HG02623 (cell line): ENCODE measurements around the gene DHX30.
"Not testable (repeated sequence)": the region's sequence is repeated elsewhere in the genome, so short reads cannot be mapped to it uniquely, and the experiment has no call there.

Experiments used
- ATAC-seq: cut with Tn5 transposase; IDR thresholded peaks from one replicate; pipeline ENCODE4 v1.9.1; 2021; ENCODE audit warnings: moderate library complexity; ENCODE audit not compliant: unreplicated experiment

DHX30 gene

GRCh38 chr3:47802734-47803479, at the start of gene DHX30:
DHX30 (plus strand) TSS chr3:47803138; CDS start chr3:47810684, 7,546 bp downstream.
- ATAC-seq: peak; percentile 88

GRCh38 chr3:47758261-47759025, 44.5 kb upstream of the DHX30 start:
- no peak for ATAC-seq

GRCh38 chr3:47760207-47760606, 42.7 kb upstream of the DHX30 start:
- ATAC-seq: not testable (repeated sequence)

GRCh38 chr3:47761046-47761445, 41.9 kb upstream of the DHX30 start:
- no peak for ATAC-seq

- ATAC-seq: no peak
Measured at GRCh38 chr3:47762233-47762632, 40.7 kb upstream of the DHX30 start.

GRCh38 chr3:47766186-47766585, 36.8 kb upstream of the DHX30 start:
- no peak for ATAC-seq

GRCh38 chr3:47772047-47772446, 30.9 kb upstream of the DHX30 start:
- ATAC-seq: no peak

GRCh38 chr3:47772788-47773187, 30.1 kb upstream of the DHX30 start:
- no peak for ATAC-seq

GRCh38 chr3:47778746-47779145, 24.2 kb upstream of the DHX30 start:
- no peak for ATAC-seq

- ATAC-seq: peak; percentile 32
Measured at GRCh38 chr3:47780741-47781684, 21.9 kb upstream of the DHX30 start.

GRCh38 chr3:47781685-47782445, 21.1 kb upstream of the DHX30 start, which contains the start of gene SMARCC1:
SMARCC1 (minus strand) TSS chr3:47781893; CDS start chr3:47781797, 96 bp downstream.
- ATAC-seq: peak; percentile 65

GRCh38 chr3:47782446-47783308, 20.3 kb upstream of the DHX30 start:
- no peak for ATAC-seq

GRCh38 chr3:47783673-47784072, 19.3 kb upstream of the DHX30 start:
- ATAC-seq: no peak

GRCh38 chr3:47791193-47791855, 11.6 kb upstream of the DHX30 start:
- no peak for ATAC-seq

- ATAC-seq: no peak
Measured at GRCh38 chr3:47792699-47793098, 10.2 kb upstream of the DHX30 start.

GRCh38 chr3:47794544-47794943, 8.4 kb upstream of the DHX30 start:
- no peak for ATAC-seq

- no peak for ATAC-seq
Measured at GRCh38 chr3:47799733-47800132, 3.2 kb upstream of the DHX30 start.

- no peak for ATAC-seq
Measured at GRCh38 chr3:47803480-47804025, 615 bp downstream of the DHX30 start.

- no peak for ATAC-seq
Measured at GRCh38 chr3:47804577-47804976, 1.6 kb downstream of the DHX30 start.
